Caco-2 (cell line): ENCODE data around the gene AUTS2. TPM values are rescaled to one million over a fixed set of nuclear protein-coding genes. Genes with fewer than 3 reads are reported as not detected.

Experiments used
- BruUV-seq: library from RNA; stranded (reverse); fragments of 400-500 nt; replicated peaks from 2 replicates; lab custom pipeline; 2021; lab: Mats Ljungman, UMichigan
- CTCF ChIA-PET: fragments of 300-600 bp; sonication (Branson Sonifier 250); formaldehyde crosslinking; loops from one replicate; lab custom pipeline; 2022; ENCODE audit warnings: antibody characterized with exemption; lab: Charles Lee
- POLR2A ChIA-PET: fragments of 300-600 bp; sonication (Branson Sonifier 250); formaldehyde crosslinking; loops from one replicate; lab custom pipeline; 2022; ENCODE audit warnings: antibody characterized with exemption; lab: Charles Lee
- DNase-seq, 2 experiments: peaks; one replicate each; pipeline versions ENCODE4 v3.0.0 to v3.0.0-alpha.2; 2020 to 2022
- H3K27me3 ChIP-seq: replicated peaks from 2 replicates; pipeline ENCODE4 v1.6.0; 2011; ENCODE audit warnings: low read length; ENCODE audit not compliant: control insufficient read depth, insufficient read depth
- H3K36me3 ChIP-seq: 2 replicates; pipeline ENCODE4 v1.5.1; 2011; ENCODE audit warnings: low read length; ENCODE audit not compliant: control insufficient read depth, insufficient read depth
- H3K4me1 ChIP-seq: fragments of 250-450 bp; sonication (Bioruptor Pico); 2 replicates; pipeline ENCODE4 v1.5.1; 2020; ENCODE audit warnings: mild to moderate bottlenecking
- H3K4me3 ChIP-seq: 2 replicates; pipeline ENCODE4 v1.5.1; 2011; ENCODE audit warnings: low read depth, mild to moderate bottlenecking, control low read depth, low read length
- H3K9me3 ChIP-seq: fragments of 250-450 bp; sonication (Bioruptor Pico); 2 replicates; pipeline ENCODE4 v1.5.1; 2020; ENCODE audit warnings: mild to moderate bottlenecking, moderate library complexity
- H3K27ac Mint-ChIP-seq: one replicate; pipeline ENCODE4 v1.8.0; 2022; ENCODE audit warnings: mixed read lengths; ENCODE audit not compliant: unreplicated experiment
- H3K27me3 Mint-ChIP-seq: one replicate; pipeline ENCODE4 v1.8.0; 2022; ENCODE audit warnings: mixed read lengths; ENCODE audit not compliant: insufficient read depth, unreplicated experiment
- H3K36me3 Mint-ChIP-seq: one replicate; pipeline ENCODE4 v1.8.0; 2022; ENCODE audit warnings: mild to moderate bottlenecking, mixed read lengths; ENCODE audit not compliant: insufficient read depth, unreplicated experiment
- H3K4me1 Mint-ChIP-seq: one replicate; pipeline ENCODE4 v1.8.0; 2022; ENCODE audit warnings: low read depth, mixed read lengths; ENCODE audit not compliant: unreplicated experiment
- H3K4me3 Mint-ChIP-seq: one replicate; pipeline ENCODE4 v1.8.0; 2022; ENCODE audit warnings: mild to moderate bottlenecking, moderate library complexity, mixed read lengths; ENCODE audit not compliant: unreplicated experiment
- H3K9me3 Mint-ChIP-seq: one replicate; pipeline ENCODE4 v1.8.0; 2022; ENCODE audit warnings: mixed read lengths; ENCODE audit not compliant: unreplicated experiment
- CTCF ChIP-seq, 2 experiments: fragments of 200-600 bp in 1 of 2; IDR thresholded peaks; 1 replicate in 1 of 2; 2 replicates in 1 of 2; pipeline versions ENCODE4 v1.5.1 to v1.8.0; 2011 to 2022; ENCODE audit warnings: antibody characterized with exemption in 1 of 2, control low read depth in 1 of 2, inconsistent platforms in 1 of 2, low read depth in 1 of 2, low read length in 1 of 2, mild to moderate bottlenecking in 1 of 2, moderate library complexity in 1 of 2; ENCODE audit not compliant: insufficient read depth in 1 of 2, severe bottlenecking in 1 of 2, unreplicated experiment in 1 of 2
- intact Hi-C: fragments of 100-400 bp; cut with micrococcal nuclease; formaldehyde crosslinking; loops from one replicate; pipeline ENCODE4 v1.10.0; 2022; ENCODE audit not compliant: unreplicated experiment
- total RNA-seq: library from RNA; stranded (reverse); gene quantifications from 2 replicates; pipeline ENCODE4 v1.2.3, GENCODE V29; 2022

AUTS2 gene
- total RNA-seq, 1 experiment from 2014 or later = 37.1 TPM

GRCh38 chr7:69635555-69636185 is 37.4 kb downstream of the AUTS2 start:
- H3K27me3 Mint-ChIP-seq = peaks cover 16% of the 10 kb centered on the region
- CTCF ChIA-PET = no interaction called here

GRCh38 chr7:69638674-69639073 is 40.4 kb downstream of the AUTS2 start:
- Mint-ChIP-seq H3K4me3 (no peak overlapping the region), H3K27ac (no peak overlapping the region), H3K9me3 (no peaks in the 10 kb centered on the region), H3K4me1 (no peaks in the 10 kb centered on the region), H3K36me3 (no peaks in the 10 kb centered on the region), H3K27me3 (peaks cover 7% of the 10 kb centered on the region)
- no peaks in the 10 kb centered on the region for H3K27me3 ChIP-seq
- TF ChIP-seq CTCF (IDR thresholded peaks at IDR 0.05; ENCODE audit: insufficient read depth in 1 of 2, low read depth in 1 of 2, low read length in 1 of 2, severe bottlenecking in 1 of 2, unreplicated experiment in 1 of 2) = no peak
- intact Hi-C loops = no loop called here
- CTCF ChIA-PET = no interaction called here
- no peak overlapping the region for H3K4me3 ChIP-seq
- H3K9me3 ChIP-seq = no peaks in the 10 kb centered on the region
- no TSS peak for BruUV-seq
- POLR2A ChIA-PET = no interaction called here
- H3K4me1 ChIP-seq = no peaks in the 10 kb centered on the region
- H3K36me3 ChIP-seq = no peaks in the 10 kb centered on the region
- no peak for DNase-seq

More at GRCh38 chr7:69635555-69636185, 37.4 kb downstream of the AUTS2 start:
- no TSS peak for BruUV-seq
- Histone ChIP-seq H3K9me3 (no peaks in the 10 kb centered on the region), H3K4me1 (no peaks in the 10 kb centered on the region), H3K36me3 (no peaks in the 10 kb centered on the region), H3K4me3 (no peak overlapping the region), H3K27me3 (no peaks in the 10 kb centered on the region)
- Mint-ChIP-seq H3K4me3 (no peak overlapping the region), H3K4me1 (no peaks in the 10 kb centered on the region), H3K36me3 (no peaks in the 10 kb centered on the region), H3K9me3 (no peaks in the 10 kb centered on the region), H3K27ac (no peak overlapping the region)
- no peak for TF ChIP-seq CTCF (IDR thresholded peaks at IDR 0.05; ENCODE audit: insufficient read depth in 1 of 2, low read depth in 1 of 2, low read length in 1 of 2, severe bottlenecking in 1 of 2, unreplicated experiment in 1 of 2)
- POLR2A ChIA-PET = no interaction called here
- DNase-seq = no peak
- intact Hi-C loops = no loop called here

- Mint-ChIP-seq H3K9me3 (no peaks in the 10 kb centered on the region), H3K4me3 (no peak overlapping the region), H3K27me3 (peaks cover 3% of the 10 kb centered on the region), H3K27ac (no peak overlapping the region), H3K4me1 (no peaks in the 10 kb centered on the region), H3K36me3 (no peaks in the 10 kb centered on the region)
- ChIA-PET POLR2A (no interaction called here), CTCF (no interaction called here)
- no peaks in the 10 kb centered on the region for H3K9me3 ChIP-seq
- no peak overlapping the region for H3K4me3 ChIP-seq
- BruUV-seq = no TSS peak
- H3K27me3 ChIP-seq = no peaks in the 10 kb centered on the region
- no peaks in the 10 kb centered on the region for H3K36me3 ChIP-seq
- TF ChIP-seq CTCF (IDR thresholded peaks at IDR 0.05; ENCODE audit: insufficient read depth in 1 of 2, low read depth in 1 of 2, low read length in 1 of 2, severe bottlenecking in 1 of 2, unreplicated experiment in 1 of 2) = no peak
- no peak for DNase-seq
- H3K4me1 ChIP-seq = no peaks in the 10 kb centered on the region
- intact Hi-C loops = no loop called here
These were observed 41.9 kb downstream of the AUTS2 start for GRCh38 chr7:69640216-69640615.
